HL-60 (cell line): ENCODE measurements around the gene C11orf91.

ENCODE experiments used
- TF ChIP-seq, protein P1 (sequence below): IDR thresholded peaks from one replicate; pipeline ENCODE4 v1.5.1; 2011; ENCODE audit warnings: low read length, control low read depth, inconsistent platforms; ENCODE audit not compliant: insufficient read depth
- TF ChIP-seq, protein P2 (sequence below): IDR thresholded peaks from 2 replicates; pipeline ENCODE4 v1.6.1; 2012; ENCODE audit warnings: low read depth; ENCODE audit not compliant: insufficient replicate concordance

GRCh38 chr11:33668468-33668825, 32.2 kb downstream of the C11orf91 start:
- TF ChIP-seq, protein P1, sequence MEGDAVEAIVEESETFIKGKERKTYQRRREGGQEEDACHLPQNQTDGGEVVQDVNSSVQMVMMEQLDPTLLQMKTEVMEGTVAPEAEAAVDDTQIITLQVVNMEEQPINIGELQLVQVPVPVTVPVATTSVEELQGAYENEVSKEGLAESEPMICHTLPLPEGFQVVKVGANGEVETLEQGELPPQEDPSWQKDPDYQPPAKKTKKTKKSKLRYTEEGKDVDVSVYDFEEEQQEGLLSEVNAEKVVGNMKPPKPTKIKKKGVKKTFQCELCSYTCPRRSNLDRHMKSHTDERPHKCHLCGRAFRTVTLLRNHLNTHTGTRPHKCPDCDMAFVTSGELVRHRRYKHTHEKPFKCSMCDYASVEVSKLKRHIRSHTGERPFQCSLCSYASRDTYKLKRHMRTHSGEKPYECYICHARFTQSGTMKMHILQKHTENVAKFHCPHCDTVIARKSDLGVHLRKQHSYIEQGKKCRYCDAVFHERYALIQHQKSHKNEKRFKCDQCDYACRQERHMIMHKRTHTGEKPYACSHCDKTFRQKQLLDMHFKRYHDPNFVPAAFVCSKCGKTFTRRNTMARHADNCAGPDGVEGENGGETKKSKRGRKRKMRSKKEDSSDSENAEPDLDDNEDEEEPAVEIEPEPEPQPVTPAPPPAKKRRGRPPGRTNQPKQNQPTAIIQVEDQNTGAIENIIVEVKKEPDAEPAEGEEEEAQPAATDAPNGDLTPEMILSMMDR: no peak
- TF ChIP-seq, protein P2, sequence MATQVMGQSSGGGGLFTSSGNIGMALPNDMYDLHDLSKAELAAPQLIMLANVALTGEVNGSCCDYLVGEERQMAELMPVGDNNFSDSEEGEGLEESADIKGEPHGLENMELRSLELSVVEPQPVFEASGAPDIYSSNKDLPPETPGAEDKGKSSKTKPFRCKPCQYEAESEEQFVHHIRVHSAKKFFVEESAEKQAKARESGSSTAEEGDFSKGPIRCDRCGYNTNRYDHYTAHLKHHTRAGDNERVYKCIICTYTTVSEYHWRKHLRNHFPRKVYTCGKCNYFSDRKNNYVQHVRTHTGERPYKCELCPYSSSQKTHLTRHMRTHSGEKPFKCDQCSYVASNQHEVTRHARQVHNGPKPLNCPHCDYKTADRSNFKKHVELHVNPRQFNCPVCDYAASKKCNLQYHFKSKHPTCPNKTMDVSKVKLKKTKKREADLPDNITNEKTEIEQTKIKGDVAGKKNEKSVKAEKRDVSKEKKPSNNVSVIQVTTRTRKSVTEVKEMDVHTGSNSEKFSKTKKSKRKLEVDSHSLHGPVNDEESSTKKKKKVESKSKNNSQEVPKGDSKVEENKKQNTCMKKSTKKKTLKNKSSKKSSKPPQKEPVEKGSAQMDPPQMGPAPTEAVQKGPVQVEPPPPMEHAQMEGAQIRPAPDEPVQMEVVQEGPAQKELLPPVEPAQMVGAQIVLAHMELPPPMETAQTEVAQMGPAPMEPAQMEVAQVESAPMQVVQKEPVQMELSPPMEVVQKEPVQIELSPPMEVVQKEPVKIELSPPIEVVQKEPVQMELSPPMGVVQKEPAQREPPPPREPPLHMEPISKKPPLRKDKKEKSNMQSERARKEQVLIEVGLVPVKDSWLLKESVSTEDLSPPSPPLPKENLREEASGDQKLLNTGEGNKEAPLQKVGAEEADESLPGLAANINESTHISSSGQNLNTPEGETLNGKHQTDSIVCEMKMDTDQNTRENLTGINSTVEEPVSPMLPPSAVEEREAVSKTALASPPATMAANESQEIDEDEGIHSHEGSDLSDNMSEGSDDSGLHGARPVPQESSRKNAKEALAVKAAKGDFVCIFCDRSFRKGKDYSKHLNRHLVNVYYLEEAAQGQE: no peak
